Measurements from ENCODE around the gene SLC25A14. TPM values are rescaled to one million over a fixed set of nuclear protein-coding genes. Genes with fewer than 3 reads are reported as not detected.
"Not testable (repeated sequence)": the region's sequence is repeated elsewhere in the genome, so short reads cannot be mapped to it uniquely, and the experiment has no call there.

The SLC25A14 gene
- total RNA-seq, 4 donors from 2014 or later, result 2.9 to 7.0 (median 5.1) TPM

DNA sequence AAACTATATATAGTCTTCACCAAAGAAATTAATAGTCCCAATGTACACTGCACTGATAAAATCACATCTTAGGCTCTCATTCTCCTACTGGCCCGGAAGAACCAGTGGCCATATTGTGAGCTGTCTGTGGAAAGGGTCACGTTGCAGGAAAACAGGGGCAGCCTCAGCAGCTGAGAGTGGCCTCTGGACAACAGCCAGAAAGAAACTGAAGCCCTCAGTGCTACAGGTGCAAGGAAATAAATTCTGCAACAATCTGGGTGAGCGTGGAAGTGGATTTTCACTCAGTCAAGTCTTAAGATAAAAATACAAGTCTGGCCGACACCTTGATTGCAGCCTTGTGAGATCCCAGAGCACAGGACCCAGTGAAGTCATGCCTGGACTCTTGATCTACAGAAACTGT, 3.2 kb upstream of the SLC25A14 start:
- intact Hi-C loops (cut with DNase I; ENCODE audit: low total_unique reads), result no loop called here
- no peak for ATAC-seq

DNA sequence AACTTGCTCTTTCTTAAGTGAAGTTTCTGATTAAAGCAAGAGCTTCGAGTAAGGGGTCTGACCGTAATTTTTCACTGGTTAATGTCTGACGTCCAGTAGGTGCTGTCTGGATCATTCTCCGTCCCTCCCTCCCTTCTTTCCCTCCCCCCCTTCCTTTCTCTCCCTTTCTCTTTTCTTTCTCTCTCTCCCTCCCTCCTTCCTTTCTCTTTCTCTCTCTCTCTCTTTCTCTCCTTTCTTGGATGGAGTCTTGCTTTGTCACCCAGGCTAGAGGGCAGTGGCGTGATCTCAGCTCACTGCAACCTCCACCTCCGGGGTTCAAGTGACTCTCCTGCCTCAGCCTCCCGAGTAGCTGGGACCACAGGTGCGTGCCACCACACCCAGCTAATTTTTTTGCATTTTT, 850 bp upstream of the SLC25A14 start:
- H3K4me1 ChIP-seq; DNase-seq; H3K36me3 ChIP-seq; intact Hi-C loops (cut with DNase I; ENCODE audit: low total_unique reads); H3K27me3 ChIP-seq; in situ Hi-C loops (cut with MboI; ENCODE audit: low sequenced_read_pairs in 4 of 4); H3K9me3 ChIP-seq; H3K27ac ChIP-seq; ATAC-seq: not testable (repeated sequence)
- peak overlapping the region; percentile 66 to 80 (median 75) for H3K4me3 ChIP-seq

More for the DNA sequence above, 3.2 kb upstream of the SLC25A14 start:
- no peak overlapping the region for H3K27ac ChIP-seq
- no peaks in the 10 kb centered on the region for H3K4me1 ChIP-seq
- no peaks in the 10 kb centered on the region for H3K9me3 ChIP-seq
- no peak for TF ChIP-seq POLR2A (IDR thresholded peaks at IDR 0.05)
- TF ChIP-seq, protein P1, sequence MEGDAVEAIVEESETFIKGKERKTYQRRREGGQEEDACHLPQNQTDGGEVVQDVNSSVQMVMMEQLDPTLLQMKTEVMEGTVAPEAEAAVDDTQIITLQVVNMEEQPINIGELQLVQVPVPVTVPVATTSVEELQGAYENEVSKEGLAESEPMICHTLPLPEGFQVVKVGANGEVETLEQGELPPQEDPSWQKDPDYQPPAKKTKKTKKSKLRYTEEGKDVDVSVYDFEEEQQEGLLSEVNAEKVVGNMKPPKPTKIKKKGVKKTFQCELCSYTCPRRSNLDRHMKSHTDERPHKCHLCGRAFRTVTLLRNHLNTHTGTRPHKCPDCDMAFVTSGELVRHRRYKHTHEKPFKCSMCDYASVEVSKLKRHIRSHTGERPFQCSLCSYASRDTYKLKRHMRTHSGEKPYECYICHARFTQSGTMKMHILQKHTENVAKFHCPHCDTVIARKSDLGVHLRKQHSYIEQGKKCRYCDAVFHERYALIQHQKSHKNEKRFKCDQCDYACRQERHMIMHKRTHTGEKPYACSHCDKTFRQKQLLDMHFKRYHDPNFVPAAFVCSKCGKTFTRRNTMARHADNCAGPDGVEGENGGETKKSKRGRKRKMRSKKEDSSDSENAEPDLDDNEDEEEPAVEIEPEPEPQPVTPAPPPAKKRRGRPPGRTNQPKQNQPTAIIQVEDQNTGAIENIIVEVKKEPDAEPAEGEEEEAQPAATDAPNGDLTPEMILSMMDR (IDR thresholded peaks at IDR 0.05 in 4 of 5, conservative IDR thresholded peaks at IDR 0.05 in 1 of 5), result no peak
- no peaks in the 10 kb centered on the region for H3K36me3 ChIP-seq
- no peak overlapping the region for H3K4me3 ChIP-seq
- in situ Hi-C loops (cut with MboI; ENCODE audit: low sequenced_read_pairs in 4 of 4), result no loop called here
- no peaks in the 10 kb centered on the region for H3K27me3 ChIP-seq
- no peak for DNase-seq

DNA sequence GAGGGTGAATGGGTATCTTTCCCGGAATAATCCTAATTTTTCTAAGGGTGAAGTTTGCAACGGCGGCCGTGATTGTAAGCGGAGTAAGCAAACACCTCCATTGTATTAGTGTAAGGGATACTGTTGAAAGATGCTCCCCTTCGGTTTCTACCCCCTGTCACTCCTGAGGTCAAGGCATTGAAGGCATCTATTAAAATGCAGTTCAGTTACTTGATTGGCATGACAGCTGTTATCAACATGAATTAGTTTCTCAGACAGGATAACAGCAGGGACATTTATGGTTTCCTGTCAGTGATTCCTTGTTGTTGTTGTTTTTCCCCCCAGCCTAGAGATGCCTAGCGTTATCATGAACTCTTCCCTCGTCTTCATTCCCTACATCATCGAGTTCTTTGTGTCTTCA, 552 bp downstream of the SLC25A14 start:
- DNase-seq, result no peak
- no peak for ATAC-seq
- intact Hi-C loops (cut with DNase I; ENCODE audit: low total_unique reads) (loop anchor here (10.0 kb wide), 1 partner anchor 565 kb away; the partner anchor contains the start of gene ENOX2), in situ Hi-C loops (cut with MboI; ENCODE audit: low sequenced_read_pairs in 4 of 4) (no loop called here)
- Histone ChIP-seq H3K9me3 (no peaks in the 10 kb centered on the region), H3K36me3 (no peaks in the 10 kb centered on the region), H3K27me3 (no peaks in the 10 kb centered on the region), H3K27ac (peak overlapping the region; percentile 33 to 66 (median 62)), H3K4me3 (peak overlapping the region; percentile 66 to 80 (median 75)), H3K4me1 (no peaks in the 10 kb centered on the region)
- TF ChIP-seq POLR2A (IDR thresholded peaks at IDR 0.05), result no peak
- TF ChIP-seq, protein P1 (IDR thresholded peaks at IDR 0.05 in 4 of 5, conservative IDR thresholded peaks at IDR 0.05 in 1 of 5), result no peak

DNA sequence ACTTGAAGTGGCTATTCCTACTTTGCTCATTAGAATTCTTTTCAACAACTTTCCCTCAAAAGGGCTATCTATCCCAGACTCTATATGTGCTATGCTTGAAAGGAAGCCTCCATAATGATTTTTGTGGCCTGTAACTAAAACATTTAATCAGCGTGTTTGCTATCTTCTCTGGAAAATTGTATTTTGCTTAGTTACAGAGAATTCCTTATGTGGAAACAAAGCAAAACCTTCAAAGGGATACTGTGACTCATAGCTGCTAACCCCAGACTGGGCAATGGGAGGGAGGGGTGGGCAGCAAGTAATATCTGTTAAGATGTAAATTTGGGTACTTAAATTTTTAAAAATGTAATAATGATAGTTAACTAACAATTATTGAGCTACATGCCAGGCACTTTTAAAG, 3.7 kb downstream of the SLC25A14 start:
- in situ Hi-C loops (cut with MboI; ENCODE audit: low sequenced_read_pairs in 4 of 4) (no loop called here), intact Hi-C loops (cut with DNase I; ENCODE audit: low total_unique reads) (loop anchor here (10.0 kb wide), 1 partner anchor 561 kb away; the partner anchor contains the start of gene ENOX2)
- TF ChIP-seq, protein P1 (IDR thresholded peaks at IDR 0.05 in 4 of 5, conservative IDR thresholded peaks at IDR 0.05 in 1 of 5), result no peak
- no peak for TF ChIP-seq POLR2A (IDR thresholded peaks at IDR 0.05)
- Histone ChIP-seq H3K4me3 (no peak overlapping the region), H3K36me3 (no peaks in the 10 kb centered on the region), H3K27me3 (no peaks in the 10 kb centered on the region), H3K9me3 (no peaks in the 10 kb centered on the region), H3K27ac (no peak overlapping the region), H3K4me1 (no peaks in the 10 kb centered on the region)
- DNase-seq, result no peak
- ATAC-seq, result no peak

DNA sequence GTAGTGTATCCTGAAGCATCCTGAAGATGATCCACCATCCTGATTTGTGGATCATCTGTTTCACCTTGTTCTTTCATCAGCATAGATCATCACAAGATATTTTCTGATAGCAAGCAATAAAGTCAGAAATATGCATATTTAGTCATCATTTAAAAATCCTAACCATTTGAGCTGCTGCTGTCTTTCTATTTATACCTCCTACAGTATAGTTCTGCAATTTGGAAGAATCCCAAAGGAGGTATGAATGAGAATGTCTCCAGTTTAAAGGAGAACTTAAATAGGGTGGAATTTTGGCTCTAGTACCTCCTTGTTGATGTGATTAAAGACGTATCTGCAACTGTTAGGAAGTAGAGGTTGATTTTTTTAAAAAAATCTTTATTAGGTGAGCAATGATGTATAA, 7.6 kb downstream of the SLC25A14 start:
- H3K4me1 ChIP-seq, result no peaks in the 10 kb centered on the region
- H3K4me3 ChIP-seq, result no peak overlapping the region
- H3K27ac ChIP-seq, result no peak overlapping the region
- intact Hi-C loops (cut with DNase I; ENCODE audit: low total_unique reads), result loop anchor here (10.0 kb wide), 1 partner anchor 557 kb away; the partner anchor contains the start of gene ENOX2
- no peaks in the 10 kb centered on the region for H3K36me3 ChIP-seq
- H3K27me3 ChIP-seq, result no peaks in the 10 kb centered on the region
- ATAC-seq (no peak), DNase-seq (no peak)
- no peak for TF ChIP-seq POLR2A (IDR thresholded peaks at IDR 0.05)
- TF ChIP-seq, protein P1 (IDR thresholded peaks at IDR 0.05 in 4 of 5, conservative IDR thresholded peaks at IDR 0.05 in 1 of 5), result no peak
- in situ Hi-C loops (cut with MboI; ENCODE audit: low sequenced_read_pairs in 4 of 4), result no loop called here
- no peaks in the 10 kb centered on the region for H3K9me3 ChIP-seq
